ENCODE data around the gene PAK1.
A peak's percentile ranks its signal among the peaks of the same experiment; 100 is the strongest.

Gene PAK1

DNA sequence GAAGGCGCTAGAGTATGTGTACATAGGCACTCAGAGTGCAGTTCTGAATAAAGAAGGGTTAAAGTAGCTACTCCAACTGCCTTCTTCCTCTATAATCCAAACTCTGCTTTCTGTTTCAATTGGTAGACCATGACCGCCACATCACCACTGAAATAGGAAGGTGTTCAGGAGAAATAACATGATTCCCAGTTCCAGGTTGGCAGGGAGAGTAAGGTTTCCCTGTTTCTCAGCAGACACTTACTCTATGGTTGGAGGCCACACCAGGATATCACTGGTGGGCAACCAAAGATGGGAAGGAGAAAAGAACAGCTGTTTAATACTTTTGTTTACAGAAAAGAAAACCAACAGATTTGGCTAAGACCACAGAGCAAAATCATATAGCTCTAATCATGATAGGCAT lies 37.9 kb downstream of the PAK1 start:
- no peak for DNase-seq

DNA sequence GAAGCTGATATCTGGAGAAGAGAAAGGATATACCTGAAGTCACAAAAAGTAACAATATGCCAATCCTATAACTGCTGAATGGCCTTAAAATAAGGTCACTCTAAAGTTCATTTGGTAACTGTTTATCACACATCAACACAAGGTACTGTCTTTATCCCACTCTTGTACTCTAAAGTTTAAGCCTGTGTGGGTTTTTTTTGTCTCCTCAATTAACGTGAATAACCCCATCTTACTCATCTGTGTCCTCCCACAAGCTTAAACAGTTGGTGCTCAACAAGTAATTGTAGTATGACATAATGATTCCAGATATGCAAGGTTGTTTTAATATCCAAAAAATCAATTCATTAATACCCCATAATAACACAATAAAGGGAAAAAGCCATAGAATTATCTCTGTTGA lies 42.1 kb downstream of the PAK1 start:
- DNase-seq: no peak

DNA sequence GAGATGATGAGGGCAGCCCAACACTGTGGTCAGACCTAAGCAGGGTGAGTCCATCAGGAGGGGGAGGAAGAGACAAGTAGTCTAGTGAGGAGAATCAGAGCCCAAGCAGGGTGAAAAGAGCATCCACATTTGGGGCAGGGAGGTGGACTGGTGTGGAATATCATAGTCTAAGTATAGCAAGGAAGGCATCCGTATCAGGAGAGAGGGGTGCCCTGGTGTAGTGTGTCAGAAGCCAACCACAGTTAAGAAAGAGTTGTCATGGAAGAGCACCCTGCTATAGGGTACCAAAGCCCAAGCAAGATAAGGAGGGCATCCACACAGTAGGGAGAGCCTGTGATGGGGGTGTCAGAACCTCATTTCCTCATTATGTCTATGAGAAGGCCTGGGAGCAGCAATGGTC lies 45.3 kb downstream of the PAK1 start:
- DNase-seq: no peak

DNA sequence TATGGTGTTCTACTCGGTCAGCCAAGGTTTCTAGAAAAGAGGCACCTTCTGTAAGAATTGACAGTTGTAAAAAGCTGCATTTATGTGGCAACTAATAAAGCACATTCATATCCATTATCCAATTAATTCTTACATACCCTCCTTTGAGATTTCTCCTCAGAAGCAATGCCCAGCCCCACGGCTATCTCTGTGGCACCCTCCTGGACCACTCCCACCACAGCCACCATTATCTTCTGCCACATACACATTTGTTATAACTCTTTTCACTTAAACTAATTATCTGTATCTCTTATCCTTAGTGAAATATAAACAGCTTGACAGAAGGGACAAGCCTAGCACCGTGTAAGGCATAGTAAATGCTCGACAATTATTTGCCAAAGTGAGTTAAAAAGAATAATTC lies 48.5 kb downstream of the PAK1 start:
- DNase-seq: no peak

DNA sequence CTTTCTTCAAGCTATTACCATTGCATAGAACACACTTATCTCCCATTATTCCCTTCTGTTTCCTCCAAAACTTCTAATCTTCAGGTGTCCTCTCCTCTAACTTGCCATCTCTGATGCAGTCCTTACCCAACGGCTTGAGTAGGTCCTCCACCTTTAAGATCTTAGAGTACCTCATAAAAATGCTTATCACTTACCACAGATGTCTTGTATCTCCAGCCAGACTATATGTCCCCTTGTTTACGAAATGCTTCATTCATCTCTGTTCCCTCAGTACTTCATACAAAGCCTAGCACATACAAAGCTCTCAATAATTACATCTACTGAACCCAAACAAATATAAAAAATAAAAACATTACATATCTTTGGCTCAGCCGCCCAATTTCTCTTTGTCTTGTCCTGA lies 49.2 kb downstream of the PAK1 start:
- no peak for DNase-seq

DNA sequence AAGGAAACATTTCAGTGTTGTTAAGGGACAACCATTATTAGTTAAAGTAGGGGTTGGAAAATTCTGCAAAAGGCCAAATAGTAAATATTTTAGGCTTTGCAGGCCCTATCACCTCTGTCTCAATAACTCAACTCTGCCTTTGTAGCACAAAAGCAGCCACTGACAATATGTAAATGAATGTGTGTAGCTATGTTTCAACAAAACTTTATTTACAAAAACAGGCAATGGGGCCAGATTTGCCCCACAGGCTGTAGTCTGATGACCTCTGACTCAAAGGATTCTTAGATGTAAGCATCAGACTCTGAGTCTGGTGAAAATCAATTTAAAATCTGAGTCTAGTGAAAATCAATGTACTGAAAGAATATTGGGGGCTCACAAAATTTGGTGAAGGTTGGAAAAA lies 50.3 kb downstream of the PAK1 start:
- no peak for DNase-seq

DNA sequence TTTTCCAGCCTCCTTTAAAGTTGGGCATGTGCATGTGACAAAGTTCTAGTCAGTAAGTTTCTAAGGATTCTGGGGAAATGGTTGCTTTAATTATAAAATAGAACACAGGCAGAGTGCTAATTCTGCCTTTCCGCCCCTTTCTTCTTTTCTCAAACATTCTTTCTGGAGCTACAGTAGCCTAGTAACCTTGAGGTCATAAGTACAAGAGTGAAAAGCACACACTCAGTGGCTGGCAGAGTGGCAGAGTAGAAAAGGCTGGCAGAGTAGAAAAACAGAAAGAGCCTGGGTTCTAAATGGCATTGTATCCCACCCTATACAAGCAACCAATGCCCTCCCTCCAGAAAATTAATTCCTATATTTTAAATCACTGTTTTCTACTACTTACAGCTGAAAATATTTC lies 51.2 kb downstream of the PAK1 start:
- DNase-seq: no peak

DNA sequence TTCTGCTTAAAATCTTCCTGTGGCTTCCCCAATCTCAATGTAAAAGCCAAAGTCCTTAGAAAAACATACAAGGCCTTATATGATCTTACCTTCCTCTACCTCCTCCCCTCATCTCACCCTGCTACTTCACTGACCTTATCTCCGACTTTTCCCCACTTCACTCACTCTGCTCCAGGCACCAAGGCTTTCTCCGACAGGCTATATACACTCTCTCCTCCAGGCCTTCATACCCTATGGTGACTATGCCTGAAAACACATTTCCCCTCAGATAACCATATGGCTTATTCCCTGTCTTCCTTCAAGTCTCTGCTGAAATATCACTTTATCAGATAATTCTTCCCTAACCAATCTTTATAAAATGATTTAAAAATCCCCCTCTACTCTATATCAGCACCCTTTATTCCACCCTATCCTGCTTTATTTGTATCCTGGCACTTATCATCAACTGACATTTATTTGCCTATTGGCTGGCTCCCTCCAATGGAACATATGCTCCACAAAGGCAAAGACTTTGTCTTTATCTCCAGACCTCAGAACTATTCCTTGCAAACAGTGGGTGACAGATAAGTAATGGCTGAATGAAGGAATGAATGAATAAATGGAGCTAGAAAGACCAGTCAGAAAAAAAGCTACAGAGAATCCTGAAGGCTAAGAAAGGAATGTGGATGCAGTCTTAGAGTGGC lies 52.7 kb downstream of the PAK1 start:
- no peak for DNase-seq

DNA sequence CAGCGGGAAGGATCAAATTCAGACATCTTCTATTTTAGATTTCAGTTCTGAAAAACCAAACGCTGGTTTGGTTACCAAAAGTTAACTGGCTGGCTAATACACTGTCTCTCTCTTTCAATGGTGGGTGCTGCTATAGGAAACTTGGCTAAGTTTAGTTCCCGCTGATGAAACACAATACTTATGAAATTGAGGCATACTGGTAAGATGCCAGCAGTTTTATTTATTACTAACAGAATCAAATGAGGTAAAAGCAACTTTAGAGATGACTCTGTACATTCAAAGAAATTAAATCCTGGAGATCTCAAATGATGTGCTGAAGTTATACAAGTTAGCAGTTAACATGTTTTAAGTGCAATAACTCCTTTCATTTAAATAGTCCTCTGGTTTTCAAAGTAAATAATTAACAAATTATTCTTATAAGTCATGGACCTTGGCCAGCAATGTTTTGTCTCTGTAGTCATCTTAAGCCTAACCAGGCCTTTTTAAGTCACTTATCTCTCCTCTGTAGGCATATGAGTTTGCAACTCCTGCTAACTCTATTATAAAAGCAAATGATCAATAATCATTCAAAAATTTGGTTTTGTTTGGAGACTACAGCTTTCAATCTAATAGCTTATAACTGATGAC lies 54.8 kb downstream of the PAK1 start:
- DNase-seq: no peak

DNA sequence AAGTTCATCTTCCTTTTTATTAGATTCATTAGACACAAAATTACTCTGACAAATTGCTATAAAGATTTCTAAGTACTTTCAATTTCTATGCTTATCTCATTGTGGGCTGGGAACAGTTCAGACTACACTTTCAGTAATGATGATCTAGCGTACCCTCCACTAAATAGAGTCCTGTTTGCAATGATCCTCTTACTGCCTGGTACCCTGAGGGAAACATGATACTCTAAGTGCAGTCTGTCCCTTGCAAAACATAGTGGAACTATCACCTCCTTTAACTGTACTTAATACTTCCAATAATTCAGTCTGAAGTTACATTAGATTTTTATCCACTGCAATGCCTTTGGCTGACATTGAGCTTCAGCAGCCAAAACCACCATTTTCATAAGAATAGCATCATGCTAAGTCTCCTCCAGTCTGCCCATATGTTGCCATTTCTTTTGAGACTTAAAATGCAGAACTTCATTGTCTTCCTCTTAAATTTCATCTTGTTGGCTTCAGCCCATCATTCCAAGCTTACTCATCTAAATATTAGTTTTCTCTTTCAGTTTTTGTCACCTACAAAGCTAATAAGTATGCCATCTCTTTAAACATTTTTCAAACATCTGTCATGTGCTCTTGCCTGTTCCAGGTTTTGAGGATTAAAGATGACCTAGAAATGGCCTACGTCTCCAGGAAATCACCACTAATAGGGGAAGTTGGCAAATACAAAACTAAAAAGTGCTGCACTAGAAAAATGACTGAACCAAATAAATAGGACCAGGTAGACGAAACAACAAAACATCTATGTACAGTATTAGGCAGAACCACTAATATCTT lies 55.5 kb downstream of the PAK1 start:
- no peak for DNase-seq

DNA sequence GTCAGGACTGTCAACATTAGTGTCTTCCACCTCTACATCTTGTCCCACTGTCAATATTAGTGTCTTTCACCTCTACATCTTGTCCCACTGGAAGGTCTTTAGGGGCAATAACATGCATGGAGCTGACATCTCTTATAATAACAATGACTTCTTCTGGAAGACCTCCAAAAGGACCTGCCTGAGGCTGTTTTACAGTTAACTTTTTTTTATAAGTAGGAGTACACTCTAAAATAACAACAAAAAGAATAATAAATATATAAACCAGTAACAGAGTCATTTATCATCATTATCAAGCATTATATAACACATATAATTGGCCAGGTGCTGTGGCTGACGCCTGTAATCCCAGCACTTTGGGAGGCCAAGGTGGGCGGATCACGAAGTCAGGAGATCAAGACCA lies 57.5 kb downstream of the PAK1 start:
- DNase-seq: no peak

DNA sequence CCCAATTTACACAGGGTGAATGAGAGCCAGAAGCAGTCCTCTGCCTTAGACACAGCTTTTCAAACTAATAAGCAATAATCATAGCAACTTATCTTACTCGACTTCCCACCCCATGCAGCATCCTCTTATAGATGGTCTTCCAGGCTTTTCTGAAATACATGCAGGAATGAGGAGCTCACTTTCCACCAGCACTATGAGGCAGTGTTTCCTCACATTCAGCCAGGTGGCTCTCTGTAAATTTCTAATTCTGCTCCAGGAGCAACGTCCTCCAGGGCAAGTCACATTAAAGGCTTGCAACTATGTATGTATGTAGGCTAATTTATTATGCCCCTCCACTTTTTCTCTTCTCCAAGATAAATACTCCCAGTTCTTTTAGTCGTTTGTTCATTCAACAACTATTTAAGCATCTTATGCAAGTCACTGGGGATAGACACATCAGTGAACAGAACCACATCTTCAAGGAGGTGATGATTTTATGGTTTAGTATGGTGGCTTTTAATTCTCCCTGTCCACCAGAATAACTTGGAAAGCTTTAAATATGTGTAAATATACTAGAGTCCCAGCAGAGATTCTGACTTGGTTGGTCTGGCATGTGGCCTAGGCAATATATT lies 59.9 kb downstream of the PAK1 start:
- DNase-seq: no peak

DNA sequence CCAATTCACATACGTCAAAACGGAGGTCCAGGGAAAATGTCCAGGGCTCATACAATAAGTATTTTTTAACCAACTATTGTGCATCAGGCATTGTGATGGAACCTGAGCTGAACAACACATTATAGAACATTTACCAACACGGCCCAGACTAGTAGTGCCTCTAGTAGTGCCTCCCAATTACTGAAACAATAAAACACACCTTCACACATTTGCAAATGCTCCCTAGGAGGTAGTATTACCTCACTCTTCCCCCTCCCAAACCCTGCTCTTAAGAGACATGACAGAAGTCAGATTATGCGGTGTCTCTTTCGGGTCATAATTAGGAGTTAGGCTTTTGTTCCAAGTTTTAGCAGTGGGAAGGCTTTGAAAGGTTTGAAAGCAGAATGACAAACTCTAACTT lies 61.1 kb downstream of the PAK1 start:
- no peak for DNase-seq

DNA sequence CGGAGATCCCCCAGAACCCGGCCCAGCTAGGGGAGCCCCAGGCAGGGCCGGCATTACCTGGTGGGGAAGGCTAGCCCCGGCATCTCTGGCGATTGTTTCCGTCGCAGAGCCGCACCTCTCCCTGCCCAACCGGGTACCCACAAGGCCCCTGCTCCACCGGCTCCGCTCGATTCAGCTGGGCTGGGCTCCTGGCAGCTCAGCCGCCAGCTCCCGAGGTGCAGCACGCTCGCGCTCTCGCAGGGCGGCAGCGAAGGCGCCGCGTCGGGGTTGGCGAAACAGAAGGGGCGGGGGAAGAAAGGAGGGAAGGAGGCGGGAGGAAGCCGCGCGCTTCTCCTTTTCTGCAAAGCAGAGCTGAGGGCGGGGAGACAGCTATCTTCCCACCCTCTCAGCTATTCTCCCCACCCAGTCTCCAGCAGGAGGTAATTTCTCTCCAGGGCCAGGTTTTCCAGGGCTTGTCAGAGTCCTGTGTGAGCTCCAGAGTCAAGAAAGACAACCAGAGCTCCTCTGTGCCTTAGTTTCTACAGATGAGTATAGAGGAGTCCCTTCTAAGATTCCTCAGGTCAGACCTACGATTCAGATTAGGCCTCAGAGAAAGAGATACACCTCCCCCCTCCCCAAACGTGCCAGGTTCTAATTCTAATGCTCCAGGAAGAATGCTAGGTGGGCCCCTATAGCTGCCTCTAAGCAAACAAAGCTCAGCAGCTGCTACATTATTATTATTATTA lies 62.0 kb downstream of the PAK1 start:
- peak; percentile 79 for DNase-seq

DNA sequence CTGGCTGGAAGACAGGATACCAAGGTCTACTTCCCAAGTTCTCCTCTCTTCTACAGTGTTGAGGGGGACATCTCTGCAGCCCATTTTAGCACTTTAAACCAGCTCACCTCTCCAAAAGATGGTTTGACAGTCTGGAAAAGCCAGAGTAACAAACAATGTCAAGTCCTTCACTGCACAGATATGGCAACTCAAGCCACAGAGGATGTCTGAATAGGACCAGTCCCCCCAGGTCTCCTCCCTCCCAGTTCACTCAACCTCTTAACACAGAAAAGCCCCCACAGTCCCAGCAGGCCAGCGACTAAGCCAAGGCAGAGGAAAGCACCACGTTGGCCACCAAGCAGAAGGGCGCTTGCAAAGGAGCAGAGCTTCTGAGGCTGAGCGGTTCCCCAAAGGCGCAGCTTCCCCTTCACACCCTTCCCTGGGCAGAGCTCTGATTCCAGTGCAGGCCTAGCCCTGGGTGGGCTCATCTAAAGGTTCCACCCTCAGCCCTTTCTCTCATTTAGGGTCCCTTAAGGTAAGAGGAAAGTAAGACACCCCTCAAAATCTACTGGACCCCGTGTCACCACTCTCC lies 62.7 kb downstream of the PAK1 start:
- peak; percentile 6 for DNase-seq

DNA sequence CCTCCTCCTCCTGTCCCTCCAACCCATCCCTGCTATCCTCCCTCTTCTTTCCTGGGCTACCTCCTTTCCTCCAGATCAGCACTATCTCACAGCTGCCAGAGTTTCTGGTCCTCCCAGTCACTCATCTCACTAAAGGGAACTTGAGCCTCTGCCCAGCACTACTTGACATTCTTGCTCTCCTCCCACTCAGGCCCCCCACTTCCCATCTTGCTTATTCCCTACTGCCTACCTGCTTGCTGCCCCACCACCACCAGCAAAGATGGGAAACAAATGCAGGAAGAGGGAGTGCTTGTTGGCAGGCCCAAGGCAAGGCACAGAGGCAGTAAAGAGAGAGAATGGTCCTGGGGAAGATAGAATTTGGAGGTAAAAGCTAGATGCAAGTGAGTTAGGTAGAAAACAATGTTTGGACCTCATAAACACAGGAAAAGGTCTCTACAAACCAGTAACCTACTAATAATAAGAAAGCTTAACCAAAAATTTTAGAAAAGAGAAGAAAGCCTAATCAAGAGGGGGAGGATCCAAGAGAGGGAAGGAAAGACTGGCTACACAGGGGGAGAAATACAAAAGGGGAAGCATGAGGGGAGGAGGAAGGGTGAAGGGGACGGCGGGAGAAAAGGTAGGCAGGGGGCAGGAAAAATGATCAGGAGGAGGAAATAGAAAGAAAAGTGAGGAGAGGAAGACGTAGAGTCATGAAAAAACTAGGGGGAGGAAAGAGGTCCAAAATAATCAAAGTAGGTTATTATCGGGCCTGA lies 63.6 kb downstream of the PAK1 start:
- no peak for DNase-seq

DNA sequence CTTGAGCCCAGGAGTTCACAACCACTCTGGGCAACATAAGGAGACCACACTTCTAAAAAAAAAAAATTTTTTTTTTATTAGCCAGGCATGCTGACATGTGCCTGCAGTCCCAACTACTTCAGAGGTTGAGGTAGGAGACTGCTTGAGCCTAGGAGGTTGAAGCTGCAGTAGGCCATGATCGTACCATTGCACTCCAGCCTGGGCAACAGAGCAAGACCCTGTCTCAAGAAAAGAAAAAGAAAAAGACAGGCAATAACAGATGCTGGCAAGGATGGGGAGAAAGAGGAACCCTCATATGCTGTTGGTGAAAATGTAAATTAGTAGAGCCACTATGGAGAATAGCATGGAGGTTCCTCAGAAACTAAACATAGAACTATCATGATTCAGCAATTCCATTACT lies 64.8 kb downstream of the PAK1 start:
- no peak for DNase-seq

DNA sequence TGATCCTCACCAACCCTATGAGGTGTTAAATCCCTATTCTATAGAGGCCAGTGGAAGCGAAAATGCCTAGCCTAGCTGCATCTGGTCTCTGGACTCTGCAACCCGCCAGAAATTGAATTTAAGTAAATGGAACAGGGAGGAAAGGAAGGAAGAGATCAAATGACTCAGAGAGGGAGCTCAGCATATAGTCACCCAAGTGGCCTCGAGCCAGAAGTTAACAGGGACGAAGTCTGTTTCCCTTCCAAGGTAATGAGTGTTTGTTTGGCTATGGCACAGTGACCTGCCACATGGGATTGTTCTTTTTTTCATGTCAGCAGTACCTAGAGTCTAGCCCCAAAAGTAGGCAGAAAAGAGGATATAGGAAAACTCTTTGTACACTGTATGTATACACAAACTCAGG lies 66.3 kb downstream of the PAK1 start:
- DNase-seq: no peak

DNA sequence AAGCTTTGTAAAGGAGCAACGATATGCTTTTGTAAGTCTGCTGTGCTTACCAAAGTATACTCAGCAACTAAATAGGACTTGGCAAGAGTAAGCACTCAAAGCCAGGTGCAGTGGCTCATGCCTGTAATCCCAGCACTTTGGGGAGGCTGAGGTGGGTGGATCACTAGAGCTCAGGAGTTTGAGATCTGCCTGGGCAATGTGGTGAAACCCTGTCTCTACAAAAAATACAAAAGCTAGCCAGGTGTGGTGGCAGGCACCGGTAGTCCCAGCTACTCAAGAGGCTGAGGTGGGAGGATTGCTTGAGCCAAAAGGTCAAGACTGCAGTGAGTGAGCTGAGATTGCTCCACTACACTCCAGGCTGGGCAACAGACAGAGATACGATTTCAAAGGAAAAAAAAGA lies 67.5 kb downstream of the PAK1 start:
- no peak for DNase-seq

DNA sequence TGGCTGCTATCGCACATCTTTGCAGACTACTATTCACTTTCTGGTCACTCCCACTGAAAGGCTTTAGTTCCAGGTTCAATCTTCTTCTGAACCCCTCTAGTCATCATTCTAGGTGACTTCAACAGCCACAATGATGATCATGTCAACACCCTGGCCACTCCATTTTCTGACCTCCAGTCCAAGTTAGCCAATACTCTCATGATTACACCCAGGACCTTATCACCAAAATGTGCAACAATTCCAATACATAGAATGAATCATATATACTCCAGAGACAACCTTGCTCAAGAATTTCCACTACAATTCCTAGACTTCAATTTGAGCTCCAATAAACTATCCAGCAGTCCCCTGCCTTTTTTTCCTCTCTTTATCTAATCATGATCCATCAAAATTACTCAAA lies 70.7 kb downstream of the PAK1 start:
- no peak for DNase-seq

DNA sequence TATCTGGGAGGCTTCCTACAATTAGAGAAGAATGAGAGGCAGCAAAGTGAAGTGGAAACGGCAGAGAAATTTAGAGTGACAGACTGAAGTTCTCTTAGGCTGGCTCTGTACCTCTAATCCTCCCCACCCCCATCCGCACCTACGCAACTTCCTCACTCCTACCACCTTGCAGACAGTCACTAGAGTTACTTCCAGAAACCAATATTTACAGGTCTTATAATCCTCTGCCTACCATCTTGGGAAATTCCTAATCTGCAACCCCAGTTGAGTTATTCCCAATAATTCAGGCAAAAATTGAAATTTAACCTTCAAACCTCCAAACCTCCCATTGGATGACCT lies 71.7 kb downstream of the PAK1 start:
- no peak for DNase-seq
